DOHH2 (cell line): ENCODE results near the gene AZIN2.

Experiments used
- CTCF ChIP-seq: fragments of 200-600 bp; sonication (generic); IDR thresholded peaks from one replicate; pipeline ENCODE4 v1.5.1; 2014; ENCODE audit warnings: antibody characterized with exemption, mild to moderate bottlenecking, low read depth, low read length; ENCODE audit not compliant: poor library complexity, severe bottlenecking
- EZH2phosphoT487 ChIP-seq: fragments of 200-600 bp; sonication (generic); IDR thresholded peaks from 2 replicates; pipeline ENCODE4 v1.6.1; 2017; ENCODE audit warnings: borderline replicate concordance, mild to moderate bottlenecking, antibody characterized with exemption, low read length, moderate library complexity, mixed read lengths

GRCh38 chr1:33119532-33120217 is 38.7 kb downstream of the AZIN2 start:
- TF ChIP-seq CTCF (no peak), EZH2phosphoT487 (no peak)
